Fibroblast of lung (primary cell): Measurements from ENCODE around the gene IGF1.

Experiments
- CTCF ChIP-seq, 2 donors: IDR thresholded peaks in 1 of 2; conservative IDR thresholded peaks in 1 of 2; 1 replicate in 1 of 2; 2 replicates in 1 of 2; pipeline ENCODE4 v1.5.1; 2011 to 2012; ENCODE audit warnings: low read length in 2 of 2, control low read depth in 1 of 2, inconsistent platforms in 1 of 2, low read depth in 1 of 2, mild to moderate bottlenecking in 1 of 2
- EZH2 ChIP-seq: IDR thresholded peaks from 2 replicates; pipeline ENCODE4 v1.5.1; 2012; ENCODE audit warnings: low read length, control low read depth, mild to moderate bottlenecking; ENCODE audit errors: missing control alignments

DNA sequence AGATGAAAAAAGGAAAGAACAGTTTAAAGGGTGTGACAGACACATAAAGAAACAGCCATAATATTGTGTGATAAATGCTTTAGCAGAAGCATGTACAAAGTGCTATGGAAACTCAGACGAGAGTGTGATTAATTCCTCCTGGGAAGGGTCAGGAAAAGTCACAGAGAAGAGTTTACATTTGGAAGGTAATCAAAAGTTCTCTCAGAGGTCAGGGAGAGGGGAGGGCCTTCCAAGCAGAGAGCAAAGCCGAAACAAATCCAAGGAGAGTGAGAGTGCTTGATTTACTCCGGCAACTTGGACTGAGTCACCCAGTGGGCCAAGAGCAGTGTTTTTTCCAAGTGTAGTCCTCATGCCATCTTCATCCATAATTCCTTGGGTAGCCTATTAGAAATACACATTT lies 108.3 kb downstream of the IGF1 start:
- TF ChIP-seq CTCF (conservative IDR thresholded peaks at IDR 0.05 in 1 of 2, IDR thresholded peaks at IDR 0.05 in 1 of 2; ENCODE audit: low read depth in 1 of 2, low read length in 2 of 2) (no peak), EZH2 (no peak)
